SK-N-MC (cell line): ENCODE data around the gene DOK5.

Source experiments
- EZH2 ChIP-seq: fragments of 200-600 bp; sonication (generic); IDR thresholded peaks from one replicate; pipeline ENCODE4 v1.6.1; 2017; ENCODE audit warnings: antibody characterized with exemption
- POLR2AphosphoS5 ChIP-seq: IDR thresholded peaks from 2 replicates; pipeline ENCODE4 v1.6.1; 2012; ENCODE audit warnings: mild to moderate bottlenecking, low read depth, low read length, borderline replicate concordance

DNA sequence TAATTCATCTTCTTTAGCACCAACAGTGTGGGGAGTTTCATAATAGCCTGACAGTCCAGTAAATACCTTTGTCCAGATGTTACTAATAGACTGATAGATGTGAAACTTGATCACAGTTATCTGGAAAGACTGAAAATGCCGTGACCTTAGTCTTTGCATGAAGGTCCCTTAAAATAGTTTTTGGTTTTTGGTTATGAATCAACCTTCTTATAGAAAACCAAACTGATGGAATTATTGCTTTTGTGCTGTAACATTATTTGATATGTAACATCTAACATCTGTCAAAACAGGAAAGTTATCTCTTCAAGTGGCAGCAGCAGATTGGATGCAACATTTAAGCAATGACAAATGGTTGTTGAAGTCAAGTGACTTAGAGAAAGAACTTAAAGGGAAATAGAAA is 190.4 kb downstream of the DOK5 start:
- TF ChIP-seq POLR2AphosphoS5 (no peak), EZH2 (no peak)
